GM18909 (cell line): ENCODE data around the gene SLAMF1.
"Not testable (repeated sequence)": the region's sequence is repeated elsewhere in the genome, so short reads cannot be mapped to it uniquely, and the experiment has no call there.

Experiments used
- ATAC-seq: cut with Tn5 transposase; IDR thresholded peaks from one replicate; pipeline ENCODE4 v1.9.1; 2021; ENCODE audit warnings: mild to moderate bottlenecking; ENCODE audit not compliant: unreplicated experiment, poor library complexity

SLAMF1 gene

DNA sequence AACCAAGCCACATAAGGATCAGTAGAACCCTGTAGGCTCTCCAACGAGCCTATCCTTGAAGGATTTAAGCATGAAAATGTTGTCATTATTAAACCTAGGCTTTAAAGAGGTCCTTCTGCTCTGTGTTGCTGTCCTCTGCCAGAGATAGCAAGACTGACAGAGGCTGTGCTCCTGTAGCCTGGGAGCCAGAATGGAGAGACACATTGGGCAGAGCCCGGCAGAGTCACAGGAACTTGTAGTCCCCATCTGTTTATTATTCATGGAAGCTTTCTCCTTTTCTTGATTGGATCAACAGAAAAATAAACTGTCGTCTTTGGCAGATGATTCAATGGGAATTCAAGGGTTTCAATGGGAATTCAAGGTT, 19.2 kb upstream of the SLAMF1 start:
- ATAC-seq = no peak

DNA sequence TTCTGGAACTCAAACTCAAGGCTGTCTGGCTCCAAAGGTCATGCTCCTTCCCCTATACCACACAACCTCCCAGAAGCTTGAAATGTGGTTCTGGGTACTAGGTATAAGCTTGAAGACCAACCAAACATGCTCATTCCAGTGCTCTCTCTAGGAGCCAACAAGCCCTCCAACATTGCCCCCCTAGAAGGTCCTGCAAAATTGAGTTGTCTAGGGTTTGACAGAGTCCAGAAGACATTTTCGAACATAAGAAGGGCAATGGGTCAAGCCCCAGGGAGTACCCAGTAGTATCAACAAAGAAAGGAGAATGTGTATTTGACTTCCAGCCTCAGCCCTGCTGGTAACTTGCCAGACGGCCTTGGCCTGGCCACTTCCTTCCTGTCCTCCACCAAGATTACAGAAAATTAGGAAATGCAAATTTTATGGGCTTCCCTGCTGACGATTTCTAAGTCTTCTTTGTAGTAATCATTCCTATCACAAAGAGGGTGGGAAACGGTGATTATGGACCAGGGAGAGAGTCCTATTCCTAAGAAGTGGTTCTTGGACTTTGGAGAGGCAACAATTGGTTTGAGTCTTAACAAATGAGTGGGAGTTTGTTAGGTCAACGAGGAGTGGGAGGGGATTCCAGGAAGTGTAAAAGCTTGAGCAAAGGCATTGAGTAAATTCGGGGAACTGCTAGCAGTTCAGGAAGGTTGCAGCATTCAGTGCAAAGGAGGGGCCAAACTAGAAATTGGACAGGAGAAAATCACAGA, 18.7 kb upstream of the SLAMF1 start:
- ATAC-seq = no peak

- peak; percentile 74 for ATAC-seq
These were observed 17.8 kb upstream of the SLAMF1 start for GRCh38 chr1:160664573-160665051.

GRCh38 chr1:160662910-160663309, 16.1 kb upstream of the SLAMF1 start:
- no peak for ATAC-seq

GRCh38 chr1:160659566-160659965, 12.7 kb upstream of the SLAMF1 start:
- ATAC-seq = no peak

GRCh38 chr1:160658814-160659193, 12.0 kb upstream of the SLAMF1 start:
- no peak for ATAC-seq

- ATAC-seq = no peak
These were observed 11.4 kb upstream of the SLAMF1 start for GRCh38 chr1:160658162-160658813.

- no peak for ATAC-seq
These were observed 10.5 kb upstream of the SLAMF1 start for GRCh38 chr1:160657250-160657781.

DNA sequence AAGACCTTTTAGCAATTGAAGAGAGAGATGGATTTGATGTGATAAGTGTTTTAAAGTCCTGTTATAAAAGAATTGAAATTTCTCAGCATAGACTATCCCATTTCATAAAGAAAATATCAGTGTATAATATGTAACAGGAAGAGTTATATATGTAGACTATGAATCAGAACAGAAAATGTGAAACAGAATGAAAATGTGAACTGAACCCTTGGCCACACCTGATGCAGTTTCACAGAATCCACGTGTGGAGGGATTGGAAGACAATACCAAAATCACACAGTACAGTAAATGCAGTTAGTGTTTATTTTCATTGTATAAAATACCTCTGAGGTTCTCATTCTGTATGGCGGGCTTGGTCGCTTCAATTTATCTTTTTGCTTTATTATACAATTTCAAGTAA, 9.9 kb upstream of the SLAMF1 start:
- no peak for ATAC-seq

DNA sequence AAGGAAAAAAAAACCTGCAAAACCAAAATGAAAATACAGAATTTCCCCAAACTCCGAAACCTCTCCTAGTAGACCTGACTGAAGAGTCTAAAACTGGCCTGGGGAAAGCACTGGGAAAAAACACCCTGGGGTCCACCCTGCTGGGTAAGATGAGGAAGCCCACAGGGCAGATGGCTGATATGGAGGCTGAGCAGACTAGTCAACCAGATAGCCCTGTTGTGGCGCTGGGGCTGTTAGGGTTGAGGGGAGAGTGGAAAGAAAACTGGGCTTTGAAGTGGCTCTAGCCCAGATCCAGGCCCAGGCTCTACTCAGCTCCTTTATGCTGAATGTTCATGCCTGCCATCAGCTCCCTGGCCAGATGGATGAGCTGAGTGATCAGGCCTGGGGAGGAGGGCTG, 6.8 kb upstream of the SLAMF1 start:
- no peak for ATAC-seq

- ATAC-seq = no peak
These were observed 6.2 kb upstream of the SLAMF1 start for GRCh38 chr1:160652924-160653619.

DNA sequence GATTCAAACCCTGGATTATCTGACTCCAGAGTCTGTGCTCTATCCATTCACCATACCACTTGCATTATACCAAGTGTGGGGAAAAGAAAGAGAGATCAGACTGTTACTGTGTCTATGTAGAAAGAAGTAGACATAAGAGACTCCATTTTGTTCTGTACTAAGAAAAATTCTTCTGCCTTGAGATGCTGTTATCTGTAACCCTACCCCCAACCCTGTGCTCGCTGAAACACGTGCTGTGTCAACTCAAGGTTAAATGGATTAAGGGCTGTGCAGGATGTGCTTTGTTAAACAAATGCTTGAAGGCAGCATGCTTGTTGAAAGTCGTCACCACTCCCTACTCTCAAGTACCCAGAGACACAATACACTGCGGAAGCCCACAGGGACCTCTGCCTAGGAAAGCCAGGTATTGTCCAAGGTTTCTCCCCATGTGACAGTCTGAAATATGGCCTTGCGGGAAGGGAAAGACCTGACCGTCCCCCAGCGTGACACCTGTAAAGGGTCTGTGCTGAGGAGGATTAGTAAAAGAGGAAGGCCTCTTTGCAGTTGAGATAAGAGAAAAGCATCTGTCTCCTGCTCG, 5.3 kb upstream of the SLAMF1 start:
- ATAC-seq = not testable (repeated sequence)

DNA sequence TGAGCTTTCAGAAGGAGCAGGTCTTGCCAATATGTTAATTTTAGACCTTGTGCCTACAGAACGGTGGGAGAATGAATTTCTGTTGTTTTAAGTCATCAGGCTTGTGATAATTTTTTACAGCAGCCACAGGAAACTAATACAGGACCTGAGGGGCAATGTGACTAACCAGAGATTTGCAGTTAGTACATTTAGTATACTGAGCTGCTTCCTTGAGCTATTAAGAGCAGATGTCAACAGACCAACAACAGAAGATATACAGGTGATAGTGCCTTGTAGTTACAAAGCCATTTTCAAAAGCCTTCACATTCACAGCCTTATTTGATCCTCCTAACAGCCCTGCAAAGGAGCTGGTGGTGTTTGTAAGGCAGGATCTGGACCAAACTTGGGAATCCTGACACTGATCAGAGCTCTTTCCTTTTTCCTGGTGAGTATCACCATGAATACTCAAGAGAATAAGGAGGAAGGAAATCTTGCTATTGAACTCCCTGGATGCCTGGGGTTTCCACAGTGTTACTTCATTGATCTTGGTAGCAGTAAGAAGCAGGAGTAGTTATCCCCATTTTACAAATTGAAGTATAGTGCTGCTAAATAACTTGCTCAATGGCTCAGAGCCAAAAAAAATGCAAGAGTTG, 4.7 kb upstream of the SLAMF1 start:
- no peak for ATAC-seq

- ATAC-seq = peak; percentile 10
These were observed 481 bp upstream of the SLAMF1 start for GRCh38 chr1:160647329-160647720.

DNA sequence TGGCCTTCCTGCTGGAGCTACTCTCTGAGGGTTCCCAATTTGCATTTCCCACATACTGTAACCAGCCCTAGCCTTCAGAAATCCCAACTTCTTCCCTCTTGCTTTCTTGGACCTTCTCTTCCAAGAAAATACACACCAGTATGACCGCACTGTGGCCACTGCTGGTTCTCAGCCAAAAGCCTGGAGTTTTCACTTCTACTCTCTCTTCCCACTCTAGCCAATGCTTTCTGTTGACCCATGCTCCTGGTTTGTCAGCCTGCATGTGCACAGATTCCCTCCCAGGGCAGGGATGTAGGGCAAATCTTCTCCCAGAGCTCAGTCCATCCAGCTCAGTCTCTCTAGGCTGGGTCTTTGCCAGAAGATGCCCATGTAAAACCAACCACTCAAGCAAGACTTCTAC, 664 bp downstream of the SLAMF1 start:
- ATAC-seq = no peak

DNA sequence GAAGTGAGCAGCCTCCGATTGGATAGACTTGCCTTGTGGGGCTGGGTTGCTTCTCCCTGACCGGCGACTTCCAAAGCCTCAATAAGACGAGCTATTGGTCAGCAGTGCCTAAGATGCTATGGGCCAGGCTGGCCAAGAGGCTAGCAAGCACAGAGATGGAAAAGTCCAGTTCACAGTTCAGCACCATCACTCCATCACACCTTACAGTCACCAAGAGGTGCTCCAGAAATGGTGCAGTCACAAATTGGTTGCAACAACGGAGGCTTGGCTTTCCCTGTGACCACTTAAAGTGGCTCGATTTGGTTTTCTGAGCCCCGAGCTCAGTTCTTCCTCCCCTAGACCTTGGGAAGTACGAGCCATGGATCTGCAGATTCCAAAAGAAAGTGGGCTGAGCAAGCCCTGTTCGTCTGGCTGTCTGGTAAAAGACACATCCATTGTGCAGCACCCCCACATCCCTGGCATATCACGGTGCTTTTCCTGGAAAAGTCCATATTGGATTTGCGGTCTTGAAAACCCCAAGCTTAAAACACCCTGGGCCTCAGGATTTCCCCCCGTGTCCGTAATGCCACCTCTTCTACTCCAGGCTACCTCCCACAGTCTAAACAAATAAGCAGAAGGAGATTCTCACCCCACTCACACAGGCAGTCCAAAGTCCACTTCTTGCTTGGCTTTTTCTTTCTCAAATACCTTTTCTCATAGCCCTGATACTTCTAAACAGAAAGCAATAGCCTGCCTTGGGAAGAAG, 1.3 kb downstream of the SLAMF1 start:
- no peak for ATAC-seq

GRCh38 chr1:160644399-160644798, 2.4 kb downstream of the SLAMF1 start:
- ATAC-seq = no peak

GRCh38 chr1:160643138-160643537, 3.7 kb downstream of the SLAMF1 start:
- no peak for ATAC-seq

GRCh38 chr1:160642281-160642644, 4.6 kb downstream of the SLAMF1 start:
- ATAC-seq = no peak
